ENCODE measurements around the gene SIPA1.

The SIPA1 gene

DNA sequence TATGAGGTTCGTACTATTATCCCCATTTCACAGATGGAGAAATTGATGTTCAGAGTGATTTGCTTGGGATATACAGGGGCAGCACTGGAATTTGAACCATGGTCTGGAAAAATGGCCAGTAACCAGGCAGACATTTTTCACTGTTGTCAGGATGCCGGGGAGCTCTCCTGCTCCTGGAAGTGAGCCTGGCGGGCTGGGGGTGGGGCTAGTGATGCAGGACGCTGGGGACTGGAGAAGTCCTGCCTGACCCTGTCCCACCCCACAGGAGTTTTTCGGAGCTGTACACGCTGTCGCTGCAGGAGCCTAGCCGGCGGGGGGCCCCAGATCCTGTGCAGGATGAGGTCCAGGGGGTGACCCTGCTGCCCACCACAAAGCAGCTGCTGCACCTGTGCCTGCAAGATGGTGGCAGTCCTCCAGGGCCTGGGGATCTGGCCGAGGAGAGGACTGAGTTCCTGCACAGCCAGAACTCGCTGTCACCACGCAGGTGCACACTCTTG is 11.1 kb downstream of the SIPA1 start:
- WGBS, 2 experiments (ENCODE audit: insufficient coverage in 2 of 2) = 95% methylated on average over 8 to 9 of the region's 12 CpGs
- Histone ChIP-seq H3K36me3 (ENCODE audit: control insufficient read depth, insufficient read depth, low read length) (peaks cover 55% of the 10 kb centered on the region), H3K27ac (ENCODE audit: low read depth, low read length, severe bottlenecking) (no peak overlapping the region), H3K4me3 (ENCODE audit: extremely low read depth, insufficient read depth, low read length, poor library complexity, severe bottlenecking) (no peak overlapping the region), H3K4me1 (ENCODE audit: control insufficient read depth, insufficient read depth, low read length, poor library complexity, severe bottlenecking) (peaks cover 13% of the 10 kb centered on the region), H3K9me3 (ENCODE audit: control insufficient read depth, low read length) (no peaks in the 10 kb centered on the region)

DNA sequence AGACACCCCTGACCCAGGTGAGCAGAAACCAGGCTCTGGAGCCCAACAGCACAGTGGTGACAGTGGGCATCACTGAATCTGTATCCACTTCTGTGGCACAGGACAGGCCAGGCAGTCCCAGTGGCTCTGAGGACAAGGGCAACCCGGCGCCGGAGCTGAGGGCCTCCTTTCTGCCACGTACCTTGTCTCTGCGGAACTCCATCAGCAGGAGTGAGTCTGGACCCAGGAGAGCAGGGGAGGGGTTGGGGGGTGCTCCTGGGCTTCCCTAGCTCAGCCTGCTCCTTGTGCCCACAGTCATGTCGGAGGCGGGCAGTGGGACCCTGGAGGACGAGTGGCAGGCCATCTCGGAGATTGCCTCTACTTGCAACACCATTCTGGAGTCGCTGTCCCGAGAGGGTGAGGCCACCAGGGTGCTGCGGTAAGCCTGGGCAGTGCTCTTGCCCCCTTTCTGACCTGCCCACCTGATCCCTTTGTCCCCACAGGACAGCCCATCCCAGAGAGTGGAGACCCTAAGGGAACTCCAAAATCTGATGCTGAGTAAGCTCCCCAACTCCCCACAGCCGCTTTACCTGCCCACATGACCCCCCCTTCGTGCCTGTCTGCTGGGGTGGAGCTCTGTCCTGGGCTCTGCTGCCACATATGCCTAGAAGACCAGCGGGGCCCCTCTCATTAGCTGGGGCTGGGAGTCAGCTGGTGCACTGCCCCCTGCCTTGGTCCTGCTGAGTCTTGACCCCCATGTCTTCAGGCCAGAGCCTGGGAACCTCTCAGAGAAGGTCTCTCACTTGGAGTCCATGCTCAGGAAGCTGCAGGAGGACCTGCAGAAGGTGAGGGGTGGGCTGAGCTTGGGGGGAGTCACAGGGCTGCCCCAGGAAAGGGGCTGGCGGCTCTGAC is 12.0 kb downstream of the SIPA1 start:
- 94 to 97% methylated on average over 10 to 16 of the region's 16 CpGs for WGBS, 2 experiments (ENCODE audit: insufficient coverage in 2 of 2)
- Histone ChIP-seq H3K9me3 (ENCODE audit: control insufficient read depth, low read length) (no peaks in the 10 kb centered on the region), H3K4me3 (ENCODE audit: extremely low read depth, insufficient read depth, low read length, poor library complexity, severe bottlenecking) (no peak overlapping the region), H3K27ac (ENCODE audit: low read depth, low read length, severe bottlenecking) (no peak overlapping the region), H3K36me3 (ENCODE audit: control insufficient read depth, insufficient read depth, low read length) (peaks cover 55% of the 10 kb centered on the region), H3K4me1 (ENCODE audit: control insufficient read depth, insufficient read depth, low read length, poor library complexity, severe bottlenecking) (peaks cover 13% of the 10 kb centered on the region)

DNA sequence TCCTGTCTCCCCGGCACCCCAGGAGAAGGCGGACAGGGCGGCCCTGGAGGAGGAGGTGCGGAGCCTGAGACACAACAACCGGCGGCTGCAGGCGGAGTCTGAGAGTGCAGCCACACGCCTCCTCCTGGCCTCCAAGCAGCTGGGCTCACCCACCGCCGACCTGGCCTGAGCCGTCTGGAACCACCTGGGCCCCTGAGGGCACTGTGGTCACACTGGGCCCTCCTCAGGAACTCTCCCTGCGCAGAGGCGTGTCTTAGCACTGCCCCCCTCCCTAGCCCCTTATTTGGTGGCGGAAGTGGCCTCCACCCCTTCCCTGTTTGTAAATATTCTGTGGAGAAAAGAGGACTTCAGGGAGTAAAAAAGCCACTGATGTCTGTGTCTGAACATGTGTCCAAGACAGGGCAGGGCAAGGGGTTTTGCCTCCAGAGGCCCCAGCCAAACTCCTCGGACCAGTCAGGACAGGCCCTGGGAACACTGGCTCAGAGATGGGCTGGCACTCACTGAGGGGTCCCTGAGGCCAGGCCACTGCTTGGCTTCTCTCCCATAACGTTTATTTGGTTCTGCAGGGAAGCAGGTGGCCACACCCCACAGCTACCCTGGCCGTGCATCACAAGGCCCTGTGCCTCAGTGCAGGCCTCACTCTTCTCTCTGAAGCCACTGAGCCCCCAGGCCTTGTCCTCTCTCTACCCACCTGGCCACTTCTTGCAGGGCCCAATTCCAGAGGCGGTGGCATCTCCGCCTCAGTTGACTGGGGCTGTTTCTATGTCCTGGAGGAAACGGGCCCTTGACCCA is 12.8 kb downstream of the SIPA1 start:
- Histone ChIP-seq H3K9me3 (ENCODE audit: control insufficient read depth, low read length) (no peaks in the 10 kb centered on the region), H3K27ac (ENCODE audit: low read depth, low read length, severe bottlenecking) (no peak overlapping the region)

DNA sequence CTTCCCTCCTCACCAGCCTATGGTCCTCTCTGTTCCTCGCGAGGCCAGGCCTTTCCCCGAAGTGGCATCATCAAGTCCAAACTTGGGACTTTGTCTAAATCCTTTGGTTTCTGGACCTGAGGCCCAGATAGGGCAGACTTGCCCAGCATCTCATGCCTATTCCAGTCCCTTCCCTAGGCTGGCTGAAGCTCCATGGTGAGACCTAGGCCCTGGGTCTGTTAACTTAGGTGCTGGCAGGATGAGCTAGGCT is 13.4 kb downstream of the SIPA1 start:
- no peak overlapping the region for H3K4me3 ChIP-seq (ENCODE audit: extremely low read depth, insufficient read depth, low read length, poor library complexity, severe bottlenecking)
- no peaks in the 10 kb centered on the region for H3K9me3 ChIP-seq (ENCODE audit: control insufficient read depth, low read length)
- no peak overlapping the region for H3K27ac ChIP-seq (ENCODE audit: low read depth, low read length, severe bottlenecking)
- H3K4me1 ChIP-seq (ENCODE audit: control insufficient read depth, insufficient read depth, low read length, poor library complexity, severe bottlenecking) = peaks cover 11% of the 10 kb centered on the region
- 92 to 100% methylated on average over 2 to 3 of the region's 3 CpGs for WGBS, 2 experiments (ENCODE audit: insufficient coverage in 2 of 2)
- H3K36me3 ChIP-seq (ENCODE audit: control insufficient read depth, insufficient read depth, low read length) = peaks cover 56% of the 10 kb centered on the region

More for the DNA sequence above, 12.8 kb downstream of the SIPA1 start:
- no peak overlapping the region for H3K4me3 ChIP-seq (ENCODE audit: extremely low read depth, insufficient read depth, low read length, poor library complexity, severe bottlenecking)
- 87 to 93% methylated on average over 17 to 18 of the region's 20 CpGs for WGBS, 2 experiments (ENCODE audit: insufficient coverage in 2 of 2)
- peaks cover 55% of the 10 kb centered on the region for H3K36me3 ChIP-seq (ENCODE audit: control insufficient read depth, insufficient read depth, low read length)
- H3K4me1 ChIP-seq (ENCODE audit: control insufficient read depth, insufficient read depth, low read length, poor library complexity, severe bottlenecking) = peaks cover 11% of the 10 kb centered on the region

DNA sequence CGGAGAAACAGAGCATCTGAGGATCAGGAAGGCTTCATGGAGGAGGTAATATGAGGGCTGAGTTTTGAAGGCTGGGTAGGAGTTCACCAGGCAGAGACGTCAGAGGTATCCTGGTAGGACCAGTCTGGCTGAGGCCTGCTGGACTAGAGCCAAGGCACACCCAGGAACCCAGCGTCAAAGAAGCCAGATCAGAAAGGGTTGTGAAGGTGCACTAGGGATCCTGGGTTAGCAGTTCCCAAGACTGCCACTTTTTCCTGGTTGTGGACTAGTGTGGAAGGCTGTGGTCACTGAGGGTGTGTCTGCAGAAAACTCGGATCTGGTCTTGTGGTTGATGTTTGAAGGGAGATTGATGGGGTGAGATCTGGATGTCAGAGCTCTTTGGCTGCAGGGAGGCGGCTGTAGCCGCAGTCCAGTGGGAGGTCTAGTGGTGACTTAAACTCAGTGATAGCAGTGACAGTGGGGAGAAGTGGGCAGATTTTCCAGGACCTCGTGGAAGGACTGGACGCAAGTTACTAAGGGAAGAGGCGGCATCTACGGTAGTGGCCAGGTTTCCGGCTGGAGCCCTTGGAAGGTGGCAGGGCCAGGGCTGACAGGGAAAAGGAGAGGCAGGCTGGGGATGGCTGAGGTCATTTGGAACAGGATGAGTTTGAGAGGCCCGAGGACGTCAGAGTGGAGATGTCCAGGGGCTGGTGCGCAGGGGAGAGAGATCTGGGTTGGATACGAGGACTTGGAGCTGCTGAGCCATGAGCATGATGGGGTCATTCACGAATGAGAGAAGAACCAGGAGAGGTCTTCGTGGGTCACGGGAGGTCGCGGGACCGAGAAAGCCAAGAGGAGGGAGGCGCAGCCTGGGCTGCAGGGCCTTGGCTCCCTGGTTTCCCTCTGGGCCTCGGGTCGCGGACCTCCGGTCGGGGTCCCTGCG is 13.9 kb downstream of the SIPA1 start:
- Histone ChIP-seq H3K36me3 (ENCODE audit: control insufficient read depth, insufficient read depth, low read length) (peaks cover 58% of the 10 kb centered on the region), H3K9me3 (ENCODE audit: control insufficient read depth, low read length) (no peaks in the 10 kb centered on the region), H3K4me3 (ENCODE audit: extremely low read depth, insufficient read depth, low read length, poor library complexity, severe bottlenecking) (peak overlapping the region; percentile 44), H3K27ac (ENCODE audit: low read depth, low read length, severe bottlenecking) (peak overlapping the region; percentile 98), H3K4me1 (ENCODE audit: control insufficient read depth, insufficient read depth, low read length, poor library complexity, severe bottlenecking) (peaks cover 11% of the 10 kb centered on the region)
- 48 to 50% methylated on average over 27 to 28 of the region's 28 CpGs for WGBS, 2 experiments (ENCODE audit: insufficient coverage in 2 of 2)

DNA sequence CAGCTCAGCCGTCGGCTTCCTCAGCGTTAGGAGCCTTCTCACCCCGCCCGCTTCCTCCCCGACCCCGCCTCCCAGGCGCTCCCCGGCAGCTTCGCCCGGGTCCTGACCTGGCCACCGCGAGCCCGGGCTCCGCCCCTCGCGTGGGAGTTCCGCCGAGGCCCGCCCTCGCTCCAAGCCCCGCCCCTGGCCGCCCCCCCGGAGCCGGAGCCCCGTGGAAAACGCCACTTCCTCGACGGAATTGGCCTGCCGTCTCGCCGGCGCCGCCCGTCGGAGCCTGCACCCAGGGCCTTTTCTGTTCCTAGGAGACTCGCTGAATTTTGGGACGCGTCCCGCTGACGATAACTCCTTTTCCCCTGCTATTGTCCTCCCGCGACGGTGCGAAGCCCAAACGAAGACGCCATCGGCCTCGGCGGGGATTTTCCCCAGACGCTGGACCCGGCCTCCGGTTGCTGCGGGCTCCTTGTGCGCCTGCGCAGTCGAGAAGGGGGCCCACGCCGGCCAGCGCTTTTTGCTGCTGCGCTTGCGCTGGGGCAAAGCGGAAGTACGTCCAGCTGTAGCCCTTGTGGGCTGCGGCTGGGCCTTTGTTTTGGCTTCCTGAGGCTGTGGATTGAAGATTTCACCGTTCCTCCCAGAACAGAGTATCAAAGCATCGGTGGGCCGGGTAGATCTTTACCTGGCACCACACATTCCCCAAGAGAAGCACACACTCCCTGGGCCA is 14.8 kb downstream of the SIPA1 start:
- H3K4me1 ChIP-seq (ENCODE audit: control insufficient read depth, insufficient read depth, low read length, poor library complexity, severe bottlenecking) = peaks cover 11% of the 10 kb centered on the region
- peak overlapping the region; percentile 44 for H3K4me3 ChIP-seq (ENCODE audit: extremely low read depth, insufficient read depth, low read length, poor library complexity, severe bottlenecking)
- 2% methylated on average over 56 to 57 of the region's 68 CpGs for WGBS, 2 experiments (ENCODE audit: insufficient coverage in 2 of 2)
- H3K27ac ChIP-seq (ENCODE audit: low read depth, low read length, severe bottlenecking) = peak overlapping the region; percentile 98
- peaks cover 66% of the 10 kb centered on the region for H3K36me3 ChIP-seq (ENCODE audit: control insufficient read depth, insufficient read depth, low read length)
- no peaks in the 10 kb centered on the region for H3K9me3 ChIP-seq (ENCODE audit: control insufficient read depth, low read length)

DNA sequence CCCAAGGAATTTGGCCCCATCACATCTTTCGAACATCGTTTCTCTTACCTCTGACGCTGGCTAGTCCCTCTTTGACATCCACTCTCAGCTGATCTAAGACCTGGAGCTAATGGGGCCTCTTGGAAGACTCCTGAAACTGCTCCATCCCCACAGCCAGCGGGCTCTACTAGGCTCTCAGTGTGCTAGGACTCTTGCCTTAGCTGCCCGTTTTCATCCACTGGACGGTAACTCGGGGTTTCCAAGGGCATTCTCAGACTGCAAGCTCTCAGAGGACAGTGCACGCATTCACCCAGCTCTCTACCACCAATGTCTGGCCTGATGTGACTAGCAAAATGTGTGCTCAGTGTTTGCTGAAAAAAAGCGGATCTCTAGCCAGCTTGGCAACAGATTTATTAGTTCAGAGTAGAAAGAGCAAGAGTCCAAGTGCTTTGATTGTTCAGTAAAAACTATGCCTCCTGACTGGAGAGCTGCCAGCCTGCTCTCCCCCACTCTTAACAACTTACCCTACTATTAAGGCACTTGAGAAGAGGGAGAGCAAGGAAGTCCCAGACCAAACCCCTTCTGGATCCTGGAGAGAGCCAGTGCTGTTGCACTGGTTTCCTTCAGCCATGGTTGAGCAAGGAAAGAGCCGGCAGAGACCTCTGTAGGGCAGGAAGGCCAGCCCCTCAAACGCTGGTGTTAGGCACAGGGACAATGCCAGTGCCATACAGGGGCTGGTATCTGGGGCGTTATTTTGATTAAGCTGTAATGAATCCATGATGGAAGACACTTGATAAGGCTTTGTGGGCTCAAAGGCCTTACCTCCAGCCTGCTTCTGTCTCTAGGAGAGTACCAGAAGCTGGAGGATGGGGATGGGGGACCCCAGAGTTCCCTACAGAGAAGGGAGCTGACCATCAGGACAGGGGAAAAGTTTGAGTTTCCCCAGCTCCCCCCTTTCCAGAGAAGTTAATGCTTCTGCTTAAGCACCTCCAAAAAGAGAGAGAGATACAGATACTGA is 15.6 kb downstream of the SIPA1 start:
- peaks cover 11% of the 10 kb centered on the region for H3K4me1 ChIP-seq (ENCODE audit: control insufficient read depth, insufficient read depth, low read length, poor library complexity, severe bottlenecking)
- H3K9me3 ChIP-seq (ENCODE audit: control insufficient read depth, low read length) = no peaks in the 10 kb centered on the region
- peak overlapping the region; percentile 98 for H3K27ac ChIP-seq (ENCODE audit: low read depth, low read length, severe bottlenecking)
- 78 to 88% methylated on average over 11 to 12 of the region's 12 CpGs for WGBS, 2 experiments (ENCODE audit: insufficient coverage in 2 of 2)
- peaks cover 75% of the 10 kb centered on the region for H3K36me3 ChIP-seq (ENCODE audit: control insufficient read depth, insufficient read depth, low read length)
- peak overlapping the region; percentile 44 for H3K4me3 ChIP-seq (ENCODE audit: extremely low read depth, insufficient read depth, low read length, poor library complexity, severe bottlenecking)

DNA sequence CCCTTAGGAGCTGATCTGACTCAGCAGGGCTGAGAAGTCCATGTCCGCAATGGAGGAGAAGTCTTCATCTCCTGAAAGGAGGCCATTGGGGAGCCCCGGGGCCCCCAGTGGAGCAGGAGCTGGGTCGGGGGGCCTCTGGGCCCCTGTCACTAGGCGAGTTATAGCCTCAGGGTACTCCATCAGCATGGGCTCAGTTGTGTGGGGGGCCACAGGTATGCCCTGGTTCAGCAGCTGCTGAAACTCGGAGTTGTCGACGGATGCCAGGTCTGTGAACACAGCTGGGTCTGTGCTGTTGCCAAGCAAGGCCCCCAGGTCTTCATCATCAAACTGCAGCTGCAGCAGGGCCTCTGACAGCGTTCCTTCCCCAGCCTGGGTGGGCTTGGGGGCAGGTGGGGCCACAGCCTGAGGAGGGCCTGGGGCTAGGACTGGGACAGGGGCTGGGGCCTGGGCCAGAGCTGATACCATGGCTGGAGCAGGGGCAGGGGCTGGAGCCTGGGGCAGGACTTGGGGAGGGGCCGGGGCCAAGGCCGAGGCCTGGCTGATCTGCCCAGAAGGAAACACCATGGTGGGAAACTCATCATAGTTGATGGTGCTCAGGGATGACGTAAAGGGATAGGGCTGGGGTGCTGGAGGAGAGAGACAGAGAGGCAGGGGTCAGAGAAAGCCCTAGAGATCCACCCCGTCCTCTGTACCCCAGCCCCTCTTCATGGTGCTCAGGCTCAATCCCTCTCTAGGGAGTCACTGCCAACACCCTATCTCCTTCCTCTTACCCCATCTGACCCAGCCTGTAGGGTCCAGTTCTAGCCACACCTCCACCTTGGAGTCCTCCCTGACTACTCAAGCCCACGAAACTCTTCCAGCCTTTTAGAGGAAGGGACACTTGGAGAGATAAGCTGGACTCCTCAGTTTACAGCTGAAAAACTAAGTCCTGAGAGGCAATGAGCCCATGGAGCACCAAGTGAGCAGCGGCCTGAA is 16.8 kb downstream of the SIPA1 start:
- 95 to 99% methylated on average over 11 of the region's 14 CpGs for WGBS, 2 experiments (ENCODE audit: insufficient coverage in 2 of 2)
- H3K9me3 ChIP-seq (ENCODE audit: control insufficient read depth, low read length) = no peaks in the 10 kb centered on the region
- H3K4me3 ChIP-seq (ENCODE audit: extremely low read depth, insufficient read depth, low read length, poor library complexity, severe bottlenecking) = no peak overlapping the region
- peaks cover 11% of the 10 kb centered on the region for H3K4me1 ChIP-seq (ENCODE audit: control insufficient read depth, insufficient read depth, low read length, poor library complexity, severe bottlenecking)
- peak overlapping the region; percentile 29 for H3K27ac ChIP-seq (ENCODE audit: low read depth, low read length, severe bottlenecking)
- peaks cover 76% of the 10 kb centered on the region for H3K36me3 ChIP-seq (ENCODE audit: control insufficient read depth, insufficient read depth, low read length)

Data from mesodermal cell (in vitro differentiated cells).